NCI-H1092 (cell line): ENCODE results near the gene RDH8.
"Not testable (repeated sequence)": the region's sequence is repeated elsewhere in the genome, so short reads cannot be mapped to it uniquely, and the experiment has no call there.

Experiments
- DNase-seq: peaks from one replicate; lab custom pipeline; 2025; lab: John Stamatoyannopoulos, UW

Gene RDH8

DNA sequence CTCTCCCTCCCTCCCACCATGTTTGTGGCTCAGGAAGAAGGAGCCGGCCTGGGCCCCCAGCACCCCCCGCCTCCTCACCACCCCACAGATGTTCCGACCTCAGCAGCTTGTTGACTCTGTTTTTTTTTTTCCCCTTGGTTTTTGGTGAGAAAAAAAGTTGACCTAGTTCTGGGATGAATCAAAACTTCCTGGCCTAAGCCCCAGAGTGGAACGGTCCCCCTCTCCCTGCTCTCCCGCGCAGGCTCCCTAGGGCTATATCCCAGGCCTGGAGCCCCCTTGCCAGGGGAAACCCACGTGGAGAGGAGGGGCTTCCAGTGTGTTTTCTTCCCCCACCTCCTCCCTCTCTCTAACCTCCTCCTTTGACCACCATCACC is 7.0 kb upstream of the RDH8 start:
- DNase-seq: no peak

DNA sequence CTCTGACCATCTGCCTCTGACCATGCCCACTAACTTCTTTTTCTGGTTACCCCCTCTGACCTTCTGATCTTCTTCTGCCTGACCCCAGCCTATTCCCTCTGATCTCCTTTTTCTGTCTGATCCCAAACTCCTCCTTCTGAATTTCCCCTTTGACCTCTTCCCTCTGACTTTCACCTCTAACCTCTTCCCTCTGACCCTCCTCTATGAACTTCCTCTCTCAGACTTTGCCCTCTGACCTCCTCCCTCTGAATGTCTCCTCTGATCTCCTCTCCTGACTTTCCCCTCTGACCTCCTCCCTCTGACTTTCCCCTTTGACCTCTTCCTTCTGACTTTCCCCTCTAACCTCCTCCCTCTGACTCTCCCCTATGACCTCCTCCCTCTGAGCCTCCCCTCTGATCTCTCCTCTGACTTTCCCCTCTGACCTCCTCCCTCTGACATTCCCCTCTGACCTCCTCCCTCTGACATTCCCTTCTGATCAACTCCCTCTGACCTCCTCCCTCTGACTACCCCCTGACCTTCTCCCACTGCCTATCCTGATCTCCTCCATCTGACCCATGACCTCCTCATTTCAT is 6.4 kb upstream of the RDH8 start:
- DNase-seq: no peak

- DNase-seq: no peak
These were observed 5.7 kb upstream of the RDH8 start for GRCh38 chr19:10007371-10008183.

- DNase-seq: no peak
These were observed 5.0 kb upstream of the RDH8 start for GRCh38 chr19:10008184-10008765.

- no peak for DNase-seq
These were observed 3.5 kb upstream of the RDH8 start for GRCh38 chr19:10009714-10010224.

DNA sequence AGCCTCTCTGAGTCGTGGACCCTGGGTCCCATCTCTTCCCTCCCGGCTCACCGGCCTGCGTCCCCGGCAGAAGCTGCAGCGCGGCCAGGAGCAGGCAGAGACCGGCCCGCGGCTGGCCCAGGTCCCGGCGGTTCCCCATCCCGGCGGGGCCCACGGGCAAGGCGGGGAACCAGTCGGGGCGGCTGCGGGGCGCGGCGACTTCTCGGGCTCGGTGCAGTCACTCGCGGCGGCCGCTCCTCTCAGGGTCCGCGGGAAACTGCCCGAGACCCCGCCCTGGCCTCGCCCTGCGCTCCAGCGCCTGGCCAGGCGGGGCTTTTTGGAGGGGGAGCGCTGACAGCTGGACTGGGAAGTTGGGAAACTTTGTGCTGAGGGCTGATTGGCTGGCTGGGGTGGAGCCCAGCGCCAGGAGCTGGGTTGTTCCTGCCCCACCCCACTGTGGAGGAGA is 3.0 kb upstream of the RDH8 start, which contains the start of gene COL5A3:
TSS of gene COL5A3 (minus strand) at position 258 of the 445 bp plus-strand sequence. CDS start at position 139, 119 bp downstream.
- no peak for DNase-seq

DNA sequence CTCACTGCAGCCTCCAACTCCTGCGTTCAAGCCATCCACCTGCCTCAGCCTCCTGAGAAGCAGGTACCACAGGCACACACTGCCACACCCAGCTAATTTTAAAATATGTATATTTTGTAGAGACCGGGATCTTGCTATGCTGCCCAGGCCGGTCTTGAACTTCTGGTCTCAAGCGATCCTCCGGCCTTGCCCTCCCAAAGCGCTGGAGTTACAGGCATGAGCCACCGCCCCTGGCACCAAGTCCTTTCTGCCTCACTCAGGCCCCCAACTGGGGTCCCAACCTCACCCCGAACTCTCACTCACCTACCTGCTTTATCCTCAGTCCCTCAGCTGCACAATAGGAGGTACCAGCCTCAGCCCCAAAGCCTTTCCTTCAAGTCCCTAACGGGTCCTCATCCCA is 2.3 kb upstream of the RDH8 start:
- DNase-seq: no peak

GRCh38 chr19:10011974-10012373 is 1.3 kb upstream of the RDH8 start:
- no peak for DNase-seq

DNA sequence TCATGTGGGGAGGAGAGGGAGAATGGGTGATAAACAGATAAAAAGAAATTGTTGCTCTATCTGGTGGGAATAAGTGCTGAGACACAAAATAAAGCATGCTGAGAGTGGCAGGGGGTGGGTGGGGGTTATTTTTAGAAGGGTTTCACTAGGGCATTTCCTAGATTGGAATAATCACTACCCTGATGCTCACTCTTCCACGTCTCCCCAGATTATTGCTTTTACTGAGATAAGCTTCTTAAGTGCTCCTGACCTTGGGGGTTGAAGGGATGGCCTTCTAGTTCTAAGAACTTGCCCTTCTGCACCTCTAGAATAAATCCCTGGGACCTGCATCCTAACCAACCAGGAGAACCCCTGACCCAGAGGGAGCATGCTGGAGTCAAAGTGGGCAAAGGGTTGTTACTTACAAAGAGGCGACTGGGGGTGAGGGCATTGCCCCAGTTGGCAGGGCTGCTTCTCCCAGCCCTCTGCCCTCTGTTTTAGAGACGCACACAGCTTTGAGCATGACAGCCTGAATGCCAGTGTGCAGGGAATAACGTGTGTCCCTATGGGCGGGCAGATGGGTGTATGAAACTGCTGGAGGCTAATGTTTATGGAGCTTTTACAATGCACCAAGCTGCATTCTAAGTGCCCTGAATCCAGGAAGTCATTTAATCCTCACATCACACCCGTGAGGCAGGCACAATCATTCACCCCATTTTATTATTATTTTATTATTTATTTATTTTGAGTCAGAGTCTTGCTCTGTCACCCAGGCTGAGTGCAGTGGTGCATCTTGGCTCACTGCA is 743 bp downstream of the RDH8 start:
- DNase-seq: no peak

- DNase-seq: no peak
These were observed 5.0 kb downstream of the RDH8 start for GRCh38 chr19:10018263-10018662.

DNA sequence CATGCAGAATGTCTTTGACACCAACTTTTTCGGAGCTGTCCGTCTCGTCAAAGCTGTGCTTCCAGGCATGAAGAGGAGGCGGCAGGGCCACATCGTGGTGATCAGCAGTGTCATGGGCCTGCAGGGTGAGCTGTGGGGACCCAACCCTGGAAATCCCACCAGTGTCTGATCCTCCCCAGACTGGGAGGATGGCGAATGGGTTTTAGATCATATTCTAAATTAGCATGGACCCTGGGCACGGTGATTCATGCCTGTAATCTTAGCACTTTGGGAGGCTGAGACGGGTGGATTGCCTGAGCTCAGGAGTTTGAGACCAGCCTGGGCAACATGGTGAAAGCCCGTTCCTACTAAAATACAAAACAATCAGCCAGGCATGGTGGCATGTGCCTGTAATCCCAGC is 5.5 kb downstream of the RDH8 start:
- no peak for DNase-seq

DNA sequence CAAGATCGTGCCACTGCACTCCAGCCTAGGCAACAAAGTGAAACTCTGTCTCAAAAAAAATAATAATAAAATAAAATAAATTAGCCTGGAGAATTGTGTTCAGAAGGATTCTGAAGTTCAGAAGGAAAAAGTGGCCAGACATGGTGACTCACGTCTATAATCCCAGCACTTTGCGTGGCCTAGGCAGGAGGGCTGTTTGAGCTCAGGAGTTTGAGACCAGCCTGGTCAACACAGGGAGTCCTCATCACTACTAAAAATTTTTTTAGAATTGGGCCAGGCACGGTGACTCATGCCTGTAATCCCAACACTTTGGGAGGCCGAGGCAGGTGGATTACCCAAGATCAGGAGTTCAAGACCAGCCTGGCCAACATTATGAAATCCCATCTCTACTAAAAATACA is 6.0 kb downstream of the RDH8 start:
- DNase-seq: no peak

DNA sequence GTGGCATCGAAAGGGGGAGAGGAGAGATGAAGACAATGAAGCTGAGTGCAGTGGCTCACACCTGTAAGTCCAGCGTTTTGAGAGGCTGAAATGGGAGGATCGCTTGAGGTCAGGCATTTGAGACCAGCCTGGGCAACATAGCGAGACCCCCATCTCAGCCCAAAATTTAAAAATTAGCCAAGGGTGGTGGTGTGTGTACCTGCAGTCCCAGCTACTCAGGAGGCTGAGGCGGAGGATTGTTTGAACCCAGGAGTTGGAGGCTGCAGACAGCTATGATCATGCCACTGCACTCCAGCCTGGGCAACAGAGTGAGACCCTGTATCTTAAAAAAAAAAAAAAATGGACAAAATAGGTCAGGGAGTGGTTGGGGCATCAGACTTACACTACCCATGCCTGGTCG is 7.6 kb downstream of the RDH8 start:
- no peak for DNase-seq

DNA sequence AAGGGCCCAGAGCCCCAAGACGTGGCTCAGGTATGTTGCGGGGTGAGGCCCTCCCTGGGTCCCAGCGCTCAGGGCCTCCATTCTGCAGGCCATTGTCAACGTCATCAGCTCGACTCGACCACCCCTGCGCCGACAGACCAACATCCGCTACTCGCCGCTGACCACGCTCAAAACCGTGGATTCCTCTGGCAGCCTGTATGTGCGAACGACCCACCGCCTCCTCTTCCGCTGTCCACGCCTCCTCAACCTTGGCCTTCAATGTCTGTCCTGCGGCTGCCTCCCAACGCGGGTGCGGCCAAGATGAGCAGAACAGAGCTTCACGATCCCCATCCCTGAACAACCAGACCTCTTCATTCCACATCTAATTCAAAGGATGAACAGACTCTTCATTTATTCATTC is 8.2 kb downstream of the RDH8 start:
- no peak for DNase-seq

GRCh38 chr19:10021863-10022262 is 8.6 kb downstream of the RDH8 start:
- no peak for DNase-seq

DNA sequence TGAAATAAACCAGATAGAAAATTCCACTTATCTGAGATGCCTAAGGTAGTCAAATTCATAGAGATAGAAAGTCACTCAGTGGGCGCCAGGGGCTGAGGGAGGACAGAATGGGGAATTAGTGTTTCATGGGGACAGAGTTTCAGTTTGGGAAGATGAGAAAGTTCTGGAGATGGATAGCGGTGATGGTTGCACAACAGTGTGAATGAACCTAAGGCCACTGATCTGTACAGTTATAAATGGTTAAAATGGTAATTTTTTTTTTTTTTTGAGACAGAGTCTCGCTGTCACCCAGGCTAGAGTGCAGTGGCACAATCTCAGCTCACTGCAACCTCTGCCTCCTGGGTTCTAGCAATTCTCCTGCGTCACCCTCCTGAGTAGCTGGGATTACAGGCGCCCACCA is 9.8 kb downstream of the RDH8 start:
- DNase-seq: not testable (repeated sequence)

DNA sequence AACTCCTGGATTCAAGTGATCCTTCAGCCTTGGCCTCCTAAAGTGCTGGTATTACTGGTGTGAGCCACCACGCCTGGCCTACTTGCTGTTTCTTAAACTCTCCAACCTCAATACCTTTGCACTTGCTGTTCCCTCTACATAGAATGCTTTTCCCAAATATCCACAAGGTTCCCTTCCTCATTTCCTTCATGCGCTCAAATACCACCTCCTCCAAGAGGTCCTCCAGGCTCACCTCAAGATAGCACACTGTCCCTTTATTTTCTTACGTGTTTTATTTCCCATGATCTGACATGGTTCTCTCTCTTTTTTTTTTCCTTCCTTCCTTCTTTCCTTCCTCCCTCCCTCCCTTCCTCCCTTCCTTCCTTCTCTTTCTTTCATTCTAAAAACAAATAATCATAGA is 13.5 kb downstream of the RDH8 start:
- no peak for DNase-seq

DNA sequence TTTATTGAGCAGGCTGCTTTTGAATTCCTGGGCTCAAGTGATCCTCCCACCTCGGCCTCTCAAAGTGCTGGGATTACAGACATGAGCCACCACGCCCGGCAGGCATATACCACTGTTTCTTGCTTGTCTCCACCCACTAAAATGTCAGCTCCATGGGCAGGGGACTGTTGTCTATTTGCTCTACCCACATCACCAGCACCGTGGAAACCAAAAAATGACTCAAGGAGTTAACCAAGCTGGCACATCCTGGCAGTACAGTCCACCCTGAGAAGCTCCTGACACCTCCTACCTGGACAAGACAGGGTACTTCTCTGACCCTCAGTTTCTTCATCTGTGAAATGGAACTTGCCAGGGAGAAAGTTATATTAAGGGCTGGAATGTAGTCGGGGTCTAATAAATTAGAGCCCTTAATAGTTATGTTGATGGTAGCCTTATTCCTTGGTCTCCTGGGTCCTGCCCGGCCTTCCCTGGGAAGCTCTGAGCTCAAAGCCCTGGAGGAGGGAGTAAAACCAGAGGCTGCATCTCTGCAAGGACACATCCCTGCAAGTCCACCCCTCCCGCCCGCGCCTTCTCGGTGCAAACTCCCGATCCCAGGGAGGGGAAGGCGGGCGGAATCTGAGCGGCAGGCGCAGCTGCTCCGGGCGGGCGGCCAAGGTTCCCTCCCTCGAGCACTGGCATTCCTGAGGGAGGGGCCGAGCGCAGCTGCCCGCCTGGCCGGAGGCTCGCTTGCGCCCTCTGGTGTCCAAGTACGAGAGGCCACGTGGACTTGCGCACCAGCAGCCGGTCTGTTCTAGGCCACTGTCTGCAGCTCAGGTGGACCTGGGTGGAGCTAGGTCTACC is 14.1 kb downstream of the RDH8 start:
- peak; percentile 86 for DNase-seq

DNA sequence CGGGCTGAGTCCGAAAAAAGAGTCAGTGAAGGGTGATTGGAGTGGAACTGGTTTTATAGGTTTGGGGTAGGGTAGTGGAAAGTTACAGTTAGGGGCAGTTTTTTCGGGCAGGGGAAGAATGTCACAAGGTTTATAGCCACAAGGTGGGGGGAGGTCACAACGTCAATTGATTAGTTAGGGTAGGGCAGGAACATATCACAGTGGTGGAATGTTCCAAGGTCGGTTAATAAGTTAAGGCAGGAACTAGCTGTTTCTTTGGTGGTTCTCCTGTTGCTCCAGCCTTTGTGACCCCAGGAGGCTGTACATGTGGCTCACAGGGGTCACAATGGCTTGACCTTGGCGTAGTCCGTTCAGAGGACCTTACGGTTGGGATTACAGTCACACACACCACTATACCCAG is 20.3 kb downstream of the RDH8 start:
- DNase-seq: no peak

DNA sequence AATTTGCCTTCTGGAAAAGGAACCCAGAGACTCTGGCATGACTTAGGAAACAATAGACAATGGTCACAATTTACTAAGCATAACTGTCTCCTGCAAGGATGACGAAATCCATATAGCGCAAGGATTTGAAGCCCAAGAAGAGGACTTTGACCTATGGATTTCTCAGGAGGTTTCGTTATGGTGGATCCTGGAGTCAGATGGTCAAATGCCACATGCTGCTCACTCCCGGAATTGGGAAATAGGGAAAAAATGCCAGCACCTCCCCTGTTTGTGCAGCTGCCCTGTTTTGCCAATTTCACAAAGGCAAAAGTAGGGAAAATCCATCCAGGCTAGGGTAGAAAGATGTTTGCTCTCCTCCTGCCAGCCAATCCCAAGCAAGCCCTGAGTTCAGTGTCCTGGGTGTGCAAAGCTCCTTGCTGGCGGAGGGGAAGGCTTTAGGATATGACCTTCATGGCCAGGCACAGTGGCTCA is 23.4 kb downstream of the RDH8 start:
- no peak for DNase-seq

DNA sequence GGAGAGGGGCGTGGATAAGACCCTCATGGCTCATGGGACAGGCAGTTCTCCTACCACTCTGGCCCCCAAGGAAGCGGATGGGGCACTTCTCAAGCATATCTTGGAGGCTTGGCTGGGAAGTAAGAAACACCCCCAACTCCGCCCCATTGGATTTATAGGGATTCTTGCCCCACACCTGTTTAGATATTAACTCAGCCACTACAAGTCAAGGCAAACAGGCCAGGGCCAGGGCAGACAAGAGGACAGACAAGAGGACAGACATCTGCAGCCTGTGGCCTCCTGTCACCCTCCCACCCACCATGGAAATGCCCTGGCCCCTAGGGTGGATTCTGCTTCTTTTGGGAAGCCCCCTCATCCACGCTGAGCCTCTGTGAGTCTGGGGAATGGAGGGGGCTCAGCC is 24.1 kb downstream of the RDH8 start:
- no peak for DNase-seq
